HG03097 (cell line): ENCODE results near the gene TTC3.
"Not testable (repeated sequence)": the region's sequence is repeated elsewhere in the genome, so short reads cannot be mapped to it uniquely, and the experiment has no call there.

ENCODE experiments used
- ATAC-seq: cut with Tn5 transposase; IDR thresholded peaks from one replicate; pipeline ENCODE4 v1.9.1; 2021; ENCODE audit not compliant: unreplicated experiment, low FRiP score

The TTC3 gene

GRCh38 chr21:37219761-37220432 is 146.8 kb downstream of the TTC3 start:
- ATAC-seq, result no peak

- ATAC-seq, result peak; percentile 42
These were observed 147.5 kb downstream of the TTC3 start for GRCh38 chr21:37220433-37220980.

- peak; percentile 70 for ATAC-seq
These were observed 148.1 kb downstream of the TTC3 start for GRCh38 chr21:37220981-37221664.

- not testable (repeated sequence) for ATAC-seq
These were observed 149.2 kb downstream of the TTC3 start for GRCh38 chr21:37222248-37222647.

GRCh38 chr21:37223804-37224345 is 150.8 kb downstream of the TTC3 start:
- ATAC-seq, result no peak

- ATAC-seq, result no peak
These were observed 152.1 kb downstream of the TTC3 start for GRCh38 chr21:37224861-37225839.

GRCh38 chr21:37226041-37226920 is 153.2 kb downstream of the TTC3 start:
- ATAC-seq, result no peak

- ATAC-seq, result no peak
These were observed 154.3 kb downstream of the TTC3 start for GRCh38 chr21:37227071-37228002.

GRCh38 chr21:37228003-37228400 is 154.9 kb downstream of the TTC3 start:
- no peak for ATAC-seq

GRCh38 chr21:37230632-37231248 is 157.7 kb downstream of the TTC3 start:
- no peak for ATAC-seq

GRCh38 chr21:37231249-37231645 is 158.2 kb downstream of the TTC3 start:
- ATAC-seq, result no peak

- ATAC-seq, result no peak
These were observed 158.6 kb downstream of the TTC3 start for GRCh38 chr21:37231671-37232070.

- ATAC-seq, result no peak
These were observed 159.4 kb downstream of the TTC3 start for GRCh38 chr21:37232274-37233018.

- no peak for ATAC-seq
These were observed 160.6 kb downstream of the TTC3 start for GRCh38 chr21:37233551-37234146.

GRCh38 chr21:37237346-37237745 is 164.3 kb downstream of the TTC3 start:
- ATAC-seq, result no peak

- no peak for ATAC-seq
These were observed 164.7 kb downstream of the TTC3 start for GRCh38 chr21:37237764-37238163.

GRCh38 chr21:37240978-37241377 is 167.9 kb downstream of the TTC3 start:
- ATAC-seq, result no peak
